ENCODE data around the gene GLIS1. TPM values are rescaled to one million over a fixed set of nuclear protein-coding genes. Genes with fewer than 3 reads are reported as not detected.

Gene GLIS1
- total RNA-seq, 1 donor from 2014 or later, result 2.5 TPM

DNA sequence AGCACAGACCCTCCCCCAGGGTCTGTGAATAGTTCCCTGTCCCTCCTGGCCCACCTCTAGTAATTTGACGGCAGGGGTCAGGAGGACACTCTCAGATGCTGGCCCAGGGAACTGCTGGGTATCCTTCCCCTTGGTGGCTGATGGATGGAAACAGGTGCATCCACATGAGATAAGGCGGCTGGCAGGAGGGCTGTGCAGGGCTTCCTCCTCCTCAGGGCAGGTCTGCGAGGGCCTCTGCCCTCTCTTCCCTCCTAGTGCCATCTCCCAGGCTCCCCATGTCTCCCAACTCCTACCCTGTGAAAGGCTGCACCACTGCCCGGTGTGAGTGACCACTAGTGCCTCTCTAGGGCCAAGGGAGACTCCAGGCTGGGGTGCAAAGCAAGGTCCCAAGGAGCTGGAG is 123.9 kb downstream of the GLIS1 start:
- H3K4me3 ChIP-seq (ENCODE audit: low read depth, low read length), result no peak overlapping the region
- DNase-seq (ENCODE audit: low read depth), result no peak
- TF ChIP-seq, protein P1, sequence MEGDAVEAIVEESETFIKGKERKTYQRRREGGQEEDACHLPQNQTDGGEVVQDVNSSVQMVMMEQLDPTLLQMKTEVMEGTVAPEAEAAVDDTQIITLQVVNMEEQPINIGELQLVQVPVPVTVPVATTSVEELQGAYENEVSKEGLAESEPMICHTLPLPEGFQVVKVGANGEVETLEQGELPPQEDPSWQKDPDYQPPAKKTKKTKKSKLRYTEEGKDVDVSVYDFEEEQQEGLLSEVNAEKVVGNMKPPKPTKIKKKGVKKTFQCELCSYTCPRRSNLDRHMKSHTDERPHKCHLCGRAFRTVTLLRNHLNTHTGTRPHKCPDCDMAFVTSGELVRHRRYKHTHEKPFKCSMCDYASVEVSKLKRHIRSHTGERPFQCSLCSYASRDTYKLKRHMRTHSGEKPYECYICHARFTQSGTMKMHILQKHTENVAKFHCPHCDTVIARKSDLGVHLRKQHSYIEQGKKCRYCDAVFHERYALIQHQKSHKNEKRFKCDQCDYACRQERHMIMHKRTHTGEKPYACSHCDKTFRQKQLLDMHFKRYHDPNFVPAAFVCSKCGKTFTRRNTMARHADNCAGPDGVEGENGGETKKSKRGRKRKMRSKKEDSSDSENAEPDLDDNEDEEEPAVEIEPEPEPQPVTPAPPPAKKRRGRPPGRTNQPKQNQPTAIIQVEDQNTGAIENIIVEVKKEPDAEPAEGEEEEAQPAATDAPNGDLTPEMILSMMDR (conservative IDR thresholded peaks at IDR 0.05; ENCODE audit: low read depth, low read length), result no peak

DNA sequence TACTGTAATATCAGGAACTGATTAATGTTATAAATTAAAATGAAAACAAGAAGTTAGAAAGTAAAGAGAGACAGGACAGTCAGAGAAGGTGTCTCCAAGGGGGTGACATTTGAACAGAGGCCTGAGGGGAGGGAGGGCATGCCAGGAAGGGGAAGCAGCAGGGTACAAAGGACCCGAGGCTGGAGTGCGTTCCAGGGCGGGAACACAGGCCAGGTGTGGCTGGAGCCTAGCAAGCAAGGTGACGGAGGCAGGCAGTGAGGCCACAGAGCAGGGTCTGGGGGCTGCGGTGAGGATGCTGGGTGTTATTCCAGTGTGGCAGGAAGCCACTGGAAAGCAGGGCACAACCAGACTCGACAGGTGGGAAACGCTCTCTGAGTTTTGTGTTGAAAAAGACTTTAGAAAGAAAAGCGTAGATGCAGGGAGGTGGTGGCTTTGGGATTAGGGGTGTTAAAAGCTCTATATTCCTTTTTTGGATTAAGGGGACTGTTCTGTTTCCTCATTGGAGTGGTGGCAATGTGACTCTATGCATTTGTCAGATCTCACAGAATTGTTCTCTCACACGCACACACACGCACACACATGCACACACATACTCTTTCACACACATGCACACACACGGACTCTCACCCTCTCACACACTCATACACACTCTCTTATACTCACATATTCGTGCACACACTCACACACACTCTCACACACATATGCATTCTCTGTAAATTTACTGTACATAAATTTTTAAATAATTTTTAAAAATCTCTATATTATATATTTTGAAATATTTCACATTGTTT is 124.5 kb downstream of the GLIS1 start:
- TF ChIP-seq, protein P1 (conservative IDR thresholded peaks at IDR 0.05; ENCODE audit: low read depth, low read length), result no peak
- DNase-seq (ENCODE audit: low read depth), result no peak
- no peak overlapping the region for H3K4me3 ChIP-seq (ENCODE audit: low read depth, low read length)

DNA sequence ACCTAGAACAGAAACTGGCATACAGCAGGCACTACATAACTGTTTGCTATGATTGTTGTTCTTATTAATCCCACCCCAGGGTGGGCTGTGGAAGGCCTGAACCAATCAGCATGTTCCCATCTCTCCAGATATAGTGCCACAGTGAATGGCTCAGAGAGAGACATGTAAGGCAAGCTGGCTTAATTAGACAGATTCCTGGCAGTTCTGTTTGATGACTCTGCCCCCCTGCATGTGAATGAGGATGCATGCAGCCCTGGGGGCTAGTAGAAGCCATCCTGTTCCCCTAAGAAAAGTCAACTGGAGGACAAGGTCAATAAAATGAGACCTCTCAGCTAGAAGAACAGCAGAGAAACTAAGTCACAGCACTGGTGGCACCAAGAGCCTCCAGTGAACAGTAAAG is 130.3 kb downstream of the GLIS1 start:
- DNase-seq (ENCODE audit: low read depth), result no peak
- TF ChIP-seq, protein P1 (conservative IDR thresholded peaks at IDR 0.05; ENCODE audit: low read depth, low read length), result no peak
- no peak overlapping the region for H3K4me3 ChIP-seq (ENCODE audit: low read depth, low read length)

DNA sequence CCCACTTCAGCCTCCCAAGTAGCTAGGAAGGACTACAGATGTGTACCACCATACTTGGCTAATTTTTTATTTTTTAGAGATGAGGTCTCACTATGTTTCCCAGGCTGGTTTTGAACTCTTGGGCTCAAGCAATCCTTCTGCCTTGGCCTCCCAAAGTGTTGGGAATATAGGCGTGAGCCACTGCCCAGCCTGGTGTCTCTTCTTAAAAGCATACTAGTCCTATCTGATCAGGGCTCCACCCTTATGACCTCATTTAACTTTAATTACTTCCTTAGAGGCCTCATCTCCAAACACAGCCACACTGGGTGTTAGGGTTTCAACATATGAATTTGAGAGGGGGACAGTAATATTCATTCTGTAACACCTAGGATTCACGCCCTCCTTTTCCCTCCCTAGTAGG is 130.9 kb downstream of the GLIS1 start:
- TF ChIP-seq, protein P1 (conservative IDR thresholded peaks at IDR 0.05; ENCODE audit: low read depth, low read length), result no peak
- no peak overlapping the region for H3K4me3 ChIP-seq (ENCODE audit: low read depth, low read length)
- no peak for DNase-seq (ENCODE audit: low read depth)

DNA sequence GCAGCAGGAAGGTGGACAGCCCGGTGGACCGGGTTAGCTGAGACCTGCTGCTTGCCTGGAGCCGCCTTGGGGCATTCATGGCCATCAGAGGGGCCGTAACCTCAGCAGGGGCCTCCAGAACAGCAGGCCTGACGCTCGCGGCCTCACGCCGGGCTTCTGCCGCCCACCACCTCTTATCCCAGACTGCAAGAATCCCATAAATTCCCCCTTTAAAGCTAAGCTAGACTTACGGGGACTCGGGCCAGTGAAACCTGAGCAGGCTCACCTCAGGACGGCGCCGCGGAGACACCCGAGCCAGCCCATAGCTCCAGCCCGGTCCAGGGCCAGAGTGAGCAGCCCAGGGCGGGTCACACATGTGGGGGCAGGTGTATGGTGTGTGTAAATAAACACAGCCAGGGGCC is 132.3 kb downstream of the GLIS1 start:
- TF ChIP-seq, protein P1 (conservative IDR thresholded peaks at IDR 0.05; ENCODE audit: low read depth, low read length), result no peak
- no peak overlapping the region for H3K4me3 ChIP-seq (ENCODE audit: low read depth, low read length)
- DNase-seq (ENCODE audit: low read depth), result no peak

DNA sequence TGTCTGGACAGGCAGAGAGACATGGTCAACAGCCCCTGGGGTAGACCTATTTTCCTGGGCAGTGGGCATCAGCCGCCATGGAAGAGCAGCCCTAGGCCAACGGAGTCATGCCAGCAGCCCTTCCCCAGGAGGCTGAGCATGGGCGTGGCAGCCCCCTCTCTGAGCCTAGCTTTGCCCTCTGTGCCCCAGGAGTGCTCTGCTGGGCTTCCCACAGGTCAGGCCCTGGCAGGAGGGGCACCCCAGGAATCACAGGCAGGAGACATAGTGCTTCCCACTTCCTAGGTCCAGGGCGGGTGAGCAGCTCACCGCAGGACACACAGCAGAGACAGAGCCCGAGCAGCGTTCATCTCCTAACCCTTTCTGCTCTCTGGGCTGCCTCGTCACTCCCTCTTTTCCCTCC is 132.8 kb downstream of the GLIS1 start:
- TF ChIP-seq, protein P1 (conservative IDR thresholded peaks at IDR 0.05; ENCODE audit: low read depth, low read length), result no peak
- DNase-seq (ENCODE audit: low read depth), result no peak
- H3K4me3 ChIP-seq (ENCODE audit: low read depth, low read length), result no peak overlapping the region

DNA sequence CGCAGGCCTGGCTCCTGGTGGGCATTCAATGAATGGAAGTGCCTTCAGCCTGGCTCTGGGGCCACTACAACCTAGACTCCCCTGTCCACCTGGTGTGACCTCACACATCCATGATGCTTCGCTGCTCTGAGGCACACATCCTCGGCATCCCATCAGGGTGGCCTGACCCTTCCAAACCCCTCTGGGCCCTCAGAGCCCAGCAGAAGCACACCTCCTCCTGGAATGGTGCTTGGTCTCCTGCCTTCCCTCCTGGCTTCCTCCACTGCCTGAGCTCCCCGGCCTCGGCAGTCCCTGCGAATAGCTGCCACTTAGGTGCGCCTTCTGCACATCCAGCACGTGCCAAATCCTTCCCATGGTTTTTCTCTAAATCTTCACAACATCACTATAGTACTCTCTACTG is 133.8 kb downstream of the GLIS1 start:
- TF ChIP-seq, protein P1 (conservative IDR thresholded peaks at IDR 0.05; ENCODE audit: low read depth, low read length), result no peak
- H3K4me3 ChIP-seq (ENCODE audit: low read depth, low read length), result no peak overlapping the region
- DNase-seq (ENCODE audit: low read depth), result no peak
